HEK293 (cell line): ENCODE data around the gene STK35.

Experiments
- AEBP2 ChIP-seq: fragments of 450-650 bp; formaldehyde crosslinking; IDR thresholded peaks from 2 replicates; pipeline ENCODE4 v1.5.1; 2016; ENCODE audit warnings: missing biosample characterization, missing genetic modification characterization, borderline replicate concordance
- CTCF ChIP-seq: fragments of 450-650 bp; formaldehyde crosslinking; IDR thresholded peaks from 2 replicates; pipeline ENCODE4 v1.5.1; 2016; ENCODE audit warnings: missing biosample characterization, missing genetic modification characterization
- PBX3 ChIP-seq: sonication (generic); formaldehyde crosslinking; IDR thresholded peaks from 2 replicates; pipeline ENCODE4 v1.8.1; 2022; ENCODE audit warnings: mild to moderate bottlenecking, moderate library complexity, missing genetic modification reagents
- SP2 ChIP-seq: fragments of 450-650 bp; formaldehyde crosslinking; IDR thresholded peaks from 2 replicates; pipeline ENCODE4 v1.5.1; 2016; ENCODE audit warnings: missing biosample characterization, missing genetic modification characterization

GRCh38 chr20:2156666-2157624, 55.3 kb downstream of the STK35 start:
- no peak for TF ChIP-seq AEBP2 (tag by site-specific recombination)
- no peak for TF ChIP-seq CTCF (tag by site-specific recombination)
- no peak for TF ChIP-seq PBX3
- no peak for TF ChIP-seq SP2 (tag by site-specific recombination)
